Posterior vena cava (tissue), 2 donors: ENCODE measurements around the gene TRIM38. TPM values are rescaled to one million over a fixed set of nuclear protein-coding genes. Genes with fewer than 3 reads are reported as not detected.
"Not testable (repeated sequence)": the region's sequence is repeated elsewhere in the genome, so short reads cannot be mapped to it uniquely, and the experiment has no call there.

Experiments
- DNase-seq: peaks from one replicate; pipeline ENCODE4 v3.0.0-alpha.2; 2020; ENCODE audit warnings: low spot score
- intact Hi-C, 2 donors: fragments of 100-400 bp; cut with DNase I; formaldehyde crosslinking; loops; one replicate each; pipeline versions ENCODE4 v1.14.1 to v1.14.2; 2022 to 2023
- long read RNA-seq, 2 donors: library from polyadenylated mRNA; unstranded; transcript quantifications; one replicate each; pipeline ENCODE4 v2.0.0, GENCODE V29; 2020 to 2021
- total RNA-seq, 2 donors: library from RNA; stranded (reverse); fragmentation: NEBNext Ultra II Directional; extraction: Animal tissue kit (Norgen Biotek cat#: 25700); gene quantifications; one replicate each; pipeline ENCODE4 v1.2.1, GENCODE V29; 2021
- donor health status: DM: yes; HTN: yes; CAD: no.
- donor health status: DM: yes; HTN: yes; CAD: no.

The TRIM38 gene, protein sequence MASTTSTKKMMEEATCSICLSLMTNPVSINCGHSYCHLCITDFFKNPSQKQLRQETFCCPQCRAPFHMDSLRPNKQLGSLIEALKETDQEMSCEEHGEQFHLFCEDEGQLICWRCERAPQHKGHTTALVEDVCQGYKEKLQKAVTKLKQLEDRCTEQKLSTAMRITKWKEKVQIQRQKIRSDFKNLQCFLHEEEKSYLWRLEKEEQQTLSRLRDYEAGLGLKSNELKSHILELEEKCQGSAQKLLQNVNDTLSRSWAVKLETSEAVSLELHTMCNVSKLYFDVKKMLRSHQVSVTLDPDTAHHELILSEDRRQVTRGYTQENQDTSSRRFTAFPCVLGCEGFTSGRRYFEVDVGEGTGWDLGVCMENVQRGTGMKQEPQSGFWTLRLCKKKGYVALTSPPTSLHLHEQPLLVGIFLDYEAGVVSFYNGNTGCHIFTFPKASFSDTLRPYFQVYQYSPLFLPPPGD
- 10 to 100 TPM; 13.7 to 13.8 TPM for total RNA-seq
- long read RNA-seq, donor 1, full-length matches to known transcripts, result 5 of 13 reads
- long read RNA-seq, donor 1, partial matches to known transcripts, result 4 of 13 reads
- long read RNA-seq, donor 1, other reads (novel, unspliced or antisense), result 4 of 13 reads
- long read RNA-seq, donor 2, full-length matches to known transcripts, result 39 of 64 reads
- long read RNA-seq, donor 2, partial matches to known transcripts, result 9 of 64 reads
- long read RNA-seq, donor 2, other reads (novel, unspliced or antisense), result 16 of 64 reads

DNA sequence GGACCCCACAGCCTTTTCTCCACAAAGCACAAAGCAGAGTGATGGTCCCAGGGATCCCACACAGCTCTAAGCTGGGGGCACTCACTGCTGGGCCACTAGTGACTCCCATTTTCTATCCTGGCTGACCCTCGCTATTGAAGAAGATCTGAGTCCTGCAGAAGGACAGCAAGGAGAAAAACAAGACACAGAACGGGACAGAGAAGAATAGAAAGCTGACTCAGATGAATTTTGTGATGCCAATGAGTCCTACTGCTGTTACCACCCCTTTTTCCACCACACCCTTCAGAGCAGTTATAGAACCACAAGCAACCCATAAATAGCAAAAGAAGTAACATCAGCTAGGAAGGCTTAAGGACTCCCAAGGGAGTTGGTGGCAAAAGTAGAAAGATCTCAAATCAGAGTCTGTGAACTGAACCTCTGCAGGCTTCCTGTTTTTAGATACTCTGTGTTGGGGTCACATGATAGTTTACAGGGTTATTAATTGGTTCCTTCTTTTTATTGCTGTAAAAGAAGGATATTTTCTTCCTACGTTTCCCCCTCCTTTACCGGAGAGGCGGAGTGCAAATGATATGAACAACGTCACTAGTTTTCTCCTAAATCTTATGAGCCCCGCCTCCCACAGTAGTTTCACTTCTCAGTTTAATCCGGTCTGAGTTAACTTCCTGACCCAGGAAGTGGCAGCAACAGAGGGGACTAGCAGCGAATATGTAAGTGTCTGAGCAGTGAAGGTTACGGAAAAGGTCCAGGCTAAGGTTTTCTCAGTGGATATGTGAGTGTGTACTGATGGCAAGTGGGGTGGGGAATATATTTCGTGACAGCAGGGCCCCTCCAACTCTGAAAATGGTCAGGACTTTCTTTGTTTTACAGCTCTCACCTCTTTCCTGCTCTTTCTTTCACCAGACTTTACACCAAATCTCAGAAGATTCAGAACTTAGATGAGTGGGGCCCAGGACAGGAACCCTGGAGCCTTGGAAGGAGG is at the start of gene TRIM38:
TSS of gene TRIM38 (plus strand) at position 654 of the 979 bp plus-strand sequence. CDS start 3,721 bp downstream, outside the sequence.
- intact Hi-C loops, result no loop called here
- no peak for DNase-seq

DNA sequence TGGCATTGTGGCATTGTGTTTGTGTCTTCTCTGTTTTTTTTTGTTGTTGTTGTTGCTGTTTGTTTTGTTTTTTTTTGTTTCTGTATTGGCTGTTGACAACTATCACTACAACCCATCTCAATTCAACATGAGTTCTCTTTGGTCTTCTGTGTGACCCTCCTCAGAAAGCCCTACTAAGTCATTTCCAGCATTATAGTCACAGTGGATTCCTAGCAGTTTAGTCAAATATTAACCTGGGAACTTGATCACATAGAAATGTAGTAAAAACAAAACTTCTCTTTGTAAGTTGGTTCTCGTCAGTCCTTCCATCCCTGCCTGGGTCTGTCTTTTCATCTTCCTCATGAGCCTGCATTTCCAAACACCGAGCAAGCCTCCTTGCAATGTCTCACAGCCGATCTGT is 48.9 kb upstream of the TRIM38 start:
- no peak for DNase-seq
- intact Hi-C loops, result no loop called here

DNA sequence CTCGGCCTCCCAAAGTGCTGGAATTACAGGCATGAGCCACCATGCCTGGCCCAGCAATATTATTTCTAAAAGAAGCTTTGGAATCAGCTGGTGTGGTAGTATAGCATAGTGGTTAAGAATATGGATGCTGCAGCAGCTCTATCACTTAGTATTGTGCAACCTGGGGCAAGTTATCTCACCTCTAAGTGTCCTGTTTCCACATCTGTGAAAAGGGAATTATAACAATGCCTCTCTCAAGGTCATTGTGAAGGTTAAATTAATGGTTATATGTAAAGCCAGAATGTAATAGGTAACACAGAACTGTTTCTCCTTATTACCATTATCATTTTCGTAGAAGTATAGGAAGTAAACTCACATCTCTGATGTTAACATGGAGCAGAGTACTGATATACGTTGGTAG is 46.3 kb upstream of the TRIM38 start:
- intact Hi-C loops, result no loop called here
- no peak for DNase-seq

GRCh38 chr6:25916789-25917490 is 45.7 kb upstream of the TRIM38 start:
- intact Hi-C loops, result no loop called here
- DNase-seq, result no peak

DNA sequence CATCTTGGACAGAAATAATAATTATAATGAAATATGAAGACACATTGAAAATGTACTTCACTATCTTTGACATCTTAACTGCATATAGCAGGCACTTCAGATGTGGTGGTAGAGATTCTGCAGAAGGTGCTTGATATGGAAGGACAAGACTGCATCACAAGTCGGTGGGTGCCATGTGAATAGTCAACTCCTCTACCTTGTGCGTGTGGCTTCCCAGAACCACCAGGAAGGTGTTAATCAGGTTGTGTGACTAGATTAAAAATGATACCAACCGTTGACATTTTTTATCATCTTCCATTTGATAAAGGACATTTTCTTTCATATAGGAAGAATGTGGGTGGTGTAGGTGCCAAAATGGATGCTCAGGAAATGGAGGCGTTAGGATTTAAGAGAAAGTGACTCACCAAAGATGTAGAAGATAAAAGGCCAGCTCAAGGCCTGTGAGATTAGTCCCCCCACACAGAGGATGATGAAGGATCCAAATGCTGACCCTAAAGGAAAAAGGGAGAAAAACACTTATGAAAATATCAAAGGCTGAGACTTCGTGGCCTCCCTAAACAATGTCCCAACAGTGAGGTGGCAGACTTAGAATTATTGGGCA is 44.4 kb upstream of the TRIM38 start:
- intact Hi-C loops, result no loop called here
- DNase-seq, result no peak

DNA sequence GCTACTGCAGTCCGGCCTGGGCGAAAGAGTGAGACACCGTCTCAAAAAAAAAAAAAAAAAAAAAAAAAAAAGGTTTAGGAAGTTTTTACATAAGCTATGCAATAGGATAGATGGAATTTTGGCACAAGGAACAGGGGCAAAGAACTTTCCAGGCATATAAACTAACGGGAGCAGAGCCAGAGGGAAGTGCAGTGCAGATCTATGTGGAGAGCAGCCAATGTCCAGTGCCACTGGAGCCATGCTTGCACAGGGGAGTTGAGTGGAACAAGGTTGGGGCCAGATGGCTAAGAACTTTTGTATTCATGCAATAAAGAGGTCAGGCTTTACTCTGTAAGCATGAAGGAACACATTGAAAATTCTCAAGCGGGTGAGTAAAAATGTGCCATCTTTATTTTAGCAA is 42.9 kb upstream of the TRIM38 start:
- intact Hi-C loops, result no loop called here
- DNase-seq, result no peak

DNA sequence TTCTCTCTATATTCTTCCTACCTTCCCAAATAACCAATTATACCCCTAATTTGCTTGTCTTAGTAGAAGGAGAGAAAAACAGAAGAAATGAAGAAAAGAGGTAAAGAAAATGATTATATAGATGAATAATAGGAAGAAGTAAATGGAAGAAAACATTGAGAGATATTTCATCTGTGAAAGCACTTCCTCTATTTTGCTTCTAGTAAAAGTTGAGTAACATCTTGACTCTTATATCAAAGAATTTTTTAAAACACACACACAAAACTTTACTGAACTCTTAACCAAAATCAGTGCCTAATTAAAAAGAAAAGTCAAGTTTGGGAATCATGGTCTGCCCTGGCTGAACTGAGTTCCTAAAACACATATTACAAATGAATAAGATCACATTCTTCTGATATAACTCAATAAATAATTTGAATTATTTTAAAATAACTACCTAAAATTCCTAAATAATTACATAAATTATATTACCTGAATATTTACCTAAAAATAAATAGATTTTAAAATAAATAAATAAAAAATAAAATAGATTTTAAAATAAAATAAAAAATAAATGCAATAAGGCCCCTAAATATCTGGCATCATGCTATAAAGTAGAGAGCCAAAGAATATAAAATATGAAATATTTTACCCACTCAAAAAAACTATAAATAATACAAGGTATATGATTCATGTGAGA is 40.9 kb upstream of the TRIM38 start:
- no peak for DNase-seq
- intact Hi-C loops, result no loop called here

DNA sequence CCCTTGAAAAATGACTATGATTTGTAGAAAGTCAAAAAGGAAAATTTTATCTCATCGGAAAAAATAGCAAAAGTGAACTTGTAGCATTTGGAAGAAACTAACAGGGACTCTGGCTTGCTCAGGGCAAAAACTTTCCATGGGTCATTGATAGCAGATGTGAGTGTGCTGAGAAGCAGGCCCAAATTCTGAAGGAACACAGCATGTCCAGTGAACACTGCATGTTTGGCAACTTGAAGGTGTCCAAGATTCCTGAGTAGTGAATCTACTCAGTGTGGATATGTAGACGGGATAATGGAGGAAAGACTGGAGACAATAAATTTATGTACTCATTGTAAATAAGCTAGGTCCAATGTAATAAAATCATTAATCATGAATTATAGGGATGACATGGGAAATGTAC is 40.3 kb upstream of the TRIM38 start:
- DNase-seq, result no peak

DNA sequence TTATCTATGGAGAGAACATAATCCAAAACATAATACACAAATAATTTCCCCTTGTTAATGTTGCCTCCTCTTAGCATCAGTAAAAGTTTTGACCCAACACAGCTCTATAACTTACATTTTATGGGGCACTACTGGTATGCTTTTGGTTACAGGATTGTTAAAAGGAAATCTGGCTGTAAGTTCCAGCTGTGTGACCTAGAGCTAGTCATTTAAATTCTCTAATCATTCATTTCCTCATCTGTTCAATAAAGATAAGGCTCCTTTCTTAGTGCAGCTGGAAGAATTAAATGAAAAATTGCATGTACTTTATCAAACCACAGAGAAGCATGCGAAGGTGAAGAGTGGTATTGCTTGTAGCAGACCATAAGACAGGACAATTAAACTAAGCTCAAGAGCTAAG is 36.7 kb upstream of the TRIM38 start:
- intact Hi-C loops, result no loop called here
- no peak for DNase-seq

More for the DNA sequence above, 40.3 kb upstream of the TRIM38 start:
- intact Hi-C loops, result no loop called here

- intact Hi-C loops, result no loop called here
These were observed 35.4 kb upstream of the TRIM38 start for GRCh38 chr6:25927178-25927577.

DNA sequence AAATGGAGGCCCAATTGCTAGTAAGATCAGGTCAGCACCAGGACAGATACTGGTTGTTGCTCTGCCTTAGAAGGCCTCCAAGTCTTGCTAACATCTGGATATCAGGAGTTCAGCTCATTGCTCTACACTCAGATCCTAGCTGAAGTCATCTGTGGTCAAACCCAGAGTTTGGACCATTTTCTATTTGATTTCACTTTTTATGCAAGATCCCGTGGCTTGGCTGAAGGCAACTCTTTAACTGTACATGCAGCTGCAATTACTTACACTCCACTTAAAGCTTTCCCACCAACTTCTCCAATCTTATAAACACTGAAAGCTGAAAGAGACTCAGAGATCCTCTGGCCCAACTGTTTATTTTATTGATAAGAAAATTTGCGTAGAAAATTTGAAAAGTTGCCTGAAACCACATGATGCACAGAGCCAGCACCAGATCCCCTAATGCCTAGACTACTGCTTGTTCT is 34.8 kb upstream of the TRIM38 start:
- DNase-seq, result no peak
- intact Hi-C loops, result no loop called here

More at GRCh38 chr6:25927178-25927577, 35.4 kb upstream of the TRIM38 start:
- no peak for DNase-seq

GRCh38 chr6:25928562-25929324 is 33.9 kb upstream of the TRIM38 start:
- no peak for DNase-seq
- intact Hi-C loops, result no loop called here

DNA sequence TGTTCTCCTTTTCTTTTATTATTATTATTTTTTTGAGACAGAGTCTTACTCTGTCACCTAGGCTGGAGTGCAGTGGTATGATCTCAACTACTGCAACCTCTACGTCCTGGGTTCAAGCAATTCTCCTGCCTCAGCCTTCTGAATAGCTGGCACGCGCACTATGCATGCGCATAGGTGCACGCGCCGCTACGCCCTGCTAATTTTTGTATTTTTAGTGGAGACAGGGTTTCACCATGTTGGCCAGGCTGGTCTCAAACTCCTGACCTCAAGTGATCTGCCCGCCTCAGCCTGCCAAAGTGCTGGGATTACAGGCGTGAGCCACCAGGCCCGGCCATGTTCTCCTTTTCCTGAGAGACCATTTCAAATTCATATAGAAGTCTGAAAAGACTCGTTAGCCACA is 32.8 kb upstream of the TRIM38 start:
- intact Hi-C loops, DNase-seq: not testable (repeated sequence)

DNA sequence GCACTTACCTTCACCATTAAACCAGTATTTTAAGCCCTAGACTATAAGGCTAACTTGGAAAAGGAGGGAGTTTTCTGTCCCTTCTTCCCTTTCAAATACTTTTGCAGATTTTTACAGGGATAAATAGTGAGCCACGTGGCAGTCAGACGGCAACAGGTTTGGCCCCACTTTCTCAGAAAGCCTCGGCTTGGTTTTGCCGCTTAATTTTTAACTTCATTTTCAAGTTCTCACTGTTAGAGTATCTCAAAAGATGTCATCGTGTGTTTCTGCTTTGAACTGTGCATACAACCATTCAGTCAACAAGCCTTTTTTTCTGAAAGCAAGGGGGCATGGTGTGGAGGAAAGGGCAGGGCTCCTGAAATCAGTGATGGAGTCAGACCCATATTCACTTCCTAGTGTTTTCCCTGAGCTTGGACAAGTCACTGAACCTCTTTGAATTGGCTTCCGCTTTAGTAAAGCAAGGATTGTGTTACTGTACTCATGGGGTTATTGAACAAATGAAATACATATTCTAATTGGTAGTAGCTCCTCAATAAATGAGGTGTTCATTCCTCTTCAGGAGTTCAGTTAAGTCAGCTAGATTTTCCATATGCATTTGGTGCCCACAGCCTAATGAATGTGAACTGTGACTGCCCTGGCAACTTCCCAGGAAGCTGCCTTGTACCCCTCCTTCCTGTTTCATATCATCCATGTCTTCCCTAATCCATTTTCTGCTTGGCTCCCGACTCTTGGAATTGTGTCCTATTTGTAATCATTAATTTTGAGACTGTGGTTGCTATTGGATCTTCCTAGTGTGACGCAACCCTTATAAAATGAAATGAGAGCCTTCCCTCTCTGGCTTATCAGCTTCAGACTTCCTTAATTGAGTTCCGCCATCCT is 31.8 kb upstream of the TRIM38 start, which contains the start of gene SLC17A2:
TSS of gene SLC17A2 (minus strand) at position 160 of the 879 bp plus-strand sequence. CDS start 4,895 bp downstream, outside the sequence.
- intact Hi-C loops, result no loop called here

DNA sequence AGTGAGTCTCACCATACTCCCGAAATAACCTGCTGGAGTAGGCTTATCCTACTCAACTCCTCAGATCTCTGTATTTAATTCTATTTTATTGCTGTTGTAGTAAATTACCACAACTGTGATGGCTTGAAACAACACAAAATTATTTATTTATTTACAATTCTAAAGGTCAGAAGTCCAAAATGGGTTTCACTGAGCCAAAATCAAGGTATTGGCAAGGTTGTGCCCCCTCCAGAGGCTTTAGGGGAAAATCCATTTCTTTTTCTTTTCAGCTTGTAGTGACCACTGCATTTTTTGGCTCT is 31.2 kb upstream of the TRIM38 start:
- intact Hi-C loops, result no loop called here
- no peak for DNase-seq

More for the DNA sequence above, 31.8 kb upstream of the TRIM38 start, which contains the start of gene SLC17A2:
- DNase-seq, result no peak

- intact Hi-C loops, result no loop called here
- DNase-seq, result no peak
These were observed 28.4 kb upstream of the TRIM38 start for GRCh38 chr6:25934156-25934555.
